A673 (cell line): ENCODE measurements around the gene SFSWAP. TPM values are rescaled to one million over a fixed set of nuclear protein-coding genes. Genes with fewer than 3 reads are reported as not detected.

ENCODE experiments used
- BruUV-seq: library from RNA; stranded (reverse); fragments of 400-500 nt; replicated peaks from 2 replicates; lab custom pipeline; 2021; lab: Mats Ljungman, UMichigan
- CTCF ChIA-PET: fragments of 300-600 bp; sonication (Branson Sonifier 250); formaldehyde crosslinking; loops from one replicate; lab custom pipeline; 2022; ENCODE audit warnings: antibody characterized with exemption; lab: Charles Lee
- POLR2A ChIA-PET: fragments of 300-600 bp; sonication (Branson Sonifier 250); formaldehyde crosslinking; loops from one replicate; lab custom pipeline; 2022; ENCODE audit warnings: antibody characterized with exemption; ENCODE audit not compliant: low non-redundant PET; lab: Charles Lee
- DNase-seq: peaks from one replicate; pipeline ENCODE4 v3.0.0-alpha.2; 2015; ENCODE audit warnings: low spot score
- H3K27ac ChIP-seq: fragments of 200-600 bp; sonication (generic); 2 replicates; pipeline ENCODE4 v1.5.1; 2016; ENCODE audit warnings: mixed run types, low read depth, mild to moderate bottlenecking, mixed read lengths, antibody characterized with exemption, low read length; ENCODE audit not compliant: poor library complexity, severe bottlenecking
- H3K27me3 ChIP-seq: fragments of 200-600 bp; sonication (generic); replicated peaks from 2 replicates; pipeline ENCODE4 v1.6.1; 2017; ENCODE audit warnings: mixed run types, low read depth, mild to moderate bottlenecking, mixed read lengths, antibody characterized with exemption, low read length; ENCODE audit not compliant: insufficient read depth, poor library complexity
- H3K36me3 ChIP-seq: fragments of 200-600 bp; sonication (generic); 2 replicates; pipeline ENCODE4 v1.6.1; 2016; ENCODE audit warnings: mixed run types, mild to moderate bottlenecking, mixed read lengths, antibody characterized with exemption, low read length; ENCODE audit not compliant: insufficient read depth, poor library complexity, severe bottlenecking
- H3K4me1 ChIP-seq: fragments of 200-600 bp; sonication (generic); 2 replicates; pipeline ENCODE4 v1.6.1; 2017; ENCODE audit warnings: mixed run types, mild to moderate bottlenecking, mixed read lengths, antibody characterized with exemption, low read length; ENCODE audit not compliant: insufficient read depth, poor library complexity, severe bottlenecking
- H3K4me3 ChIP-seq: fragments of 200-600 bp; sonication (generic); 2 replicates; pipeline ENCODE4 v1.5.1; 2016; ENCODE audit warnings: low read depth, mixed run types, mild to moderate bottlenecking, mixed read lengths, low read length; ENCODE audit not compliant: poor library complexity, severe bottlenecking
- H3K9me3 ChIP-seq: fragments of 200-600 bp; sonication (generic); 2 replicates; pipeline ENCODE4 v1.6.1; 2016; ENCODE audit warnings: mixed run types, low read depth, mild to moderate bottlenecking, mixed read lengths, antibody characterized with exemption, low read length; ENCODE audit not compliant: poor library complexity, severe bottlenecking
- EZH2 ChIP-seq: fragments of 200-600 bp; sonication (generic); IDR thresholded peaks from 2 replicates; pipeline ENCODE4 v1.6.1; 2017; ENCODE audit warnings: borderline replicate concordance, low read depth, mild to moderate bottlenecking, mixed read lengths, antibody characterized with exemption, low read length; ENCODE audit not compliant: poor library complexity, severe bottlenecking
- intact Hi-C: fragments of 100-400 bp; cut with micrococcal nuclease; formaldehyde crosslinking; loops from one replicate; pipeline ENCODE4 v1.10.0; 2022; ENCODE audit not compliant: unreplicated experiment
- total RNA-seq: library from RNA; stranded (reverse); gene quantifications from 2 replicates; pipeline ENCODE4 v1.2.3, GENCODE V29; 2021
- TF ChIP-seq, protein P1 (sequence below): fragments of 300-800, 200-600 bp; sonication (generic); conservative IDR thresholded peaks from 2 replicates; pipeline ENCODE4 v1.5.1; 2017; ENCODE audit warnings: low read depth, mild to moderate bottlenecking, antibody characterized with exemption, low read length, moderate library complexity, mixed read lengths

Gene SFSWAP
- total RNA-seq, 1 experiment from 2014 or later: 66.4 TPM

DNA sequence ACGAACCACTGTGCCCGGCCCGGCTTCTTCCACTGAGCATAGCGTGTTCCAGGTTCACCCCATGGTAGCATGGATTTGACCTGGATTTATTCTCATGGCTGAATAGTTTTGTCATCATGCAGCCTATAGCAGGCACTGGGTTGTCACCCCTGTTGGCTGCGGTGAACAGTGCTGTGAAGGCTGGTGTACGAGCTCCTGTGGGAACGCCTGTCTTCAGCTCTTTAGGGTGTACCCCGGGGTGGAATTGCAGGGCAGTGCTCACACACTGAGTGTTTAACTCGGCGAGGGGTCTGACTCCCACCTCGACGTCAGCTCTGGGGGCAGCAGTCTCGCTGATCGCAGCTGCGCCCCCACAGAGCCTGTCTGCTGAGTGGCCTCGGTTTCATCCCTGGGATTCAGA, 132.6 kb downstream of the SFSWAP start:
- DNase-seq: no peak
- H3K36me3 ChIP-seq: no peaks in the 10 kb centered on the region
- H3K27me3 ChIP-seq: no peaks in the 10 kb centered on the region
- H3K4me1 ChIP-seq: no peaks in the 10 kb centered on the region
- no peaks in the 10 kb centered on the region for H3K9me3 ChIP-seq
- BruUV-seq: no TSS peak
- ChIA-PET CTCF (no interaction called here), POLR2A (no interaction called here)
- no peak overlapping the region for H3K27ac ChIP-seq
- intact Hi-C loops: no loop called here
- TF ChIP-seq EZH2: no peak
- TF ChIP-seq, protein P1, sequence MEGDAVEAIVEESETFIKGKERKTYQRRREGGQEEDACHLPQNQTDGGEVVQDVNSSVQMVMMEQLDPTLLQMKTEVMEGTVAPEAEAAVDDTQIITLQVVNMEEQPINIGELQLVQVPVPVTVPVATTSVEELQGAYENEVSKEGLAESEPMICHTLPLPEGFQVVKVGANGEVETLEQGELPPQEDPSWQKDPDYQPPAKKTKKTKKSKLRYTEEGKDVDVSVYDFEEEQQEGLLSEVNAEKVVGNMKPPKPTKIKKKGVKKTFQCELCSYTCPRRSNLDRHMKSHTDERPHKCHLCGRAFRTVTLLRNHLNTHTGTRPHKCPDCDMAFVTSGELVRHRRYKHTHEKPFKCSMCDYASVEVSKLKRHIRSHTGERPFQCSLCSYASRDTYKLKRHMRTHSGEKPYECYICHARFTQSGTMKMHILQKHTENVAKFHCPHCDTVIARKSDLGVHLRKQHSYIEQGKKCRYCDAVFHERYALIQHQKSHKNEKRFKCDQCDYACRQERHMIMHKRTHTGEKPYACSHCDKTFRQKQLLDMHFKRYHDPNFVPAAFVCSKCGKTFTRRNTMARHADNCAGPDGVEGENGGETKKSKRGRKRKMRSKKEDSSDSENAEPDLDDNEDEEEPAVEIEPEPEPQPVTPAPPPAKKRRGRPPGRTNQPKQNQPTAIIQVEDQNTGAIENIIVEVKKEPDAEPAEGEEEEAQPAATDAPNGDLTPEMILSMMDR: no peak
- no peak overlapping the region for H3K4me3 ChIP-seq

DNA sequence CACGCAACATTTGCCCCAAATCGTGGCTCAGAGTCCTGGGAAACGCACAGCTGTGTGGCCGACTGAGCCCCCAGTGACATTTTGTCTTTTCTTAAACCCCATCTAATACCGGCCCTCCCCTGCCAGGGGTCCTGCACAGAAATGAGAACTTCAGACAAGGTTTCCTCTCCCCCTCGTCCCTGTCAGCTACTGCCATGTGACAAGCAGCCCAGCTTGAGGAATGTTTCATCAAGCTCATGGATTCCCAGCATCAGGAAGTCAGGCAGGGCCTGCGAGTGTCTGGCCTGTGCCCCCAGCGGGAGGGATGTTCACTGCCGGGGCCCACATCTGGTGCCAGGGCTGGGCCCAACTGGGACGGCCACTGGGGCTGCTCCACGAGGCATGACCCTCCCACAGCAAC, 133.2 kb downstream of the SFSWAP start:
- BruUV-seq: no TSS peak
- Histone ChIP-seq H3K27ac (no peak overlapping the region), H3K27me3 (no peaks in the 10 kb centered on the region), H3K9me3 (no peaks in the 10 kb centered on the region), H3K4me3 (no peak overlapping the region), H3K36me3 (no peaks in the 10 kb centered on the region), H3K4me1 (no peaks in the 10 kb centered on the region)
- ChIA-PET POLR2A (no interaction called here), CTCF (no interaction called here)
- TF ChIP-seq, protein P1: no peak
- TF ChIP-seq EZH2: no peak
- no peak for DNase-seq
- intact Hi-C loops: no loop called here

DNA sequence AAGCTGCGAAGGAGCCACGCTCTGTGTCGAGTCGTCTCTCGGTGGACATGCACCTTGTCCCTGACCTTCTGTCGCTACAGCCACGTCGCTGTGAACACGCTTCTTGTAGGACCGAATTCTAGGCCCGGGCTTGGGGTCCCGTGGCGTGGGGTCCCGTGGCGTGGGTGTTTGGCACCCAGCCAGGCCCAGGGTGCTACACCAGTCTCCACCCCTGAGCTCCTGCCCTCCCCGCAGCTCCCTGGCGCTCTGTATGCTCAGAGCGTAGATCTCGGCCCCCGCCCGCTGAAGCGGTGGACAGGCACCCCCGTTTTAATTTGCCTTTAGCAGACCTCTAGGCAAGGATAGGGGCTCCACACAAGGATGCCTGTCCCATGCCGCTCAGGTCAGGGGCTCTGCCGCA, 133.8 kb downstream of the SFSWAP start:
- Histone ChIP-seq H3K27me3 (no peaks in the 10 kb centered on the region), H3K9me3 (no peaks in the 10 kb centered on the region), H3K4me1 (no peaks in the 10 kb centered on the region), H3K4me3 (no peak overlapping the region), H3K36me3 (no peaks in the 10 kb centered on the region), H3K27ac (no peak overlapping the region)
- no TSS peak for BruUV-seq
- DNase-seq: no peak
- POLR2A ChIA-PET: no interaction called here
- TF ChIP-seq, protein P1: no peak
- no peak for TF ChIP-seq EZH2
- CTCF ChIA-PET: no interaction called here
- intact Hi-C loops: no loop called here
